Measurements from ENCODE around the gene GRWD1.
A peak's percentile ranks its signal among the peaks of the same experiment; 100 is the strongest.

GRWD1 gene

GRCh38 chr19:48398102-48398374 is 47.7 kb upstream of the GRWD1 start:
- TF ChIP-seq ZNF701 (tag by site-specific recombination; IDR thresholded peaks at IDR 0.05) (no peak), KLF8 (tag by site-specific recombination; IDR thresholded peaks at IDR 0.05) (peak; percentile 5; the same call in 1 of the 2 replicates), ZNF16 (tag by site-specific recombination; IDR thresholded peaks at IDR 0.05; ENCODE audit: low read depth) (no peak), ZNF426 (tag by site-specific recombination; IDR thresholded peaks at IDR 0.05) (no peak), TSHZ1 (tag by site-specific recombination; IDR thresholded peaks at IDR 0.05; ENCODE audit: borderline replicate concordance) (no peak), PRDM1 (tag by site-specific recombination; IDR thresholded peaks at IDR 0.05) (no peak), ZNF514 (tag by site-specific recombination; IDR thresholded peaks at IDR 0.05) (no peak), ZBTB11 (tag by site-specific recombination; conservative IDR thresholded peaks at IDR 0.05; ENCODE audit: low read depth) (peak; percentile 10; the same call in 1 of the 2 replicates), EGR2 (tag by site-specific recombination; IDR thresholded peaks at IDR 0.05; ENCODE audit: low read depth) (no peak), SETDB1 (IDR thresholded peaks at IDR 0.05; ENCODE audit: insufficient read length, low read length) (no peak), YY2 (tag by site-specific recombination; IDR thresholded peaks at IDR 0.05) (no peak), ZNF768 (tag by site-specific recombination; IDR thresholded peaks at IDR 0.05) (no peak), ZNF362 (tag by site-specific recombination; IDR thresholded peaks at IDR 0.05) (no peak), ZNF596 (tag by site-specific recombination; IDR thresholded peaks at IDR 0.05) (peak; percentile 83; the same call in 1 of the 2 replicates), PATZ1 (tag by site-specific recombination; IDR thresholded peaks at IDR 0.05) (no peak), ZNF600 (tag by site-specific recombination; IDR thresholded peaks at IDR 0.05) (peak; percentile 85), ZNF610 (tag by site-specific recombination; IDR thresholded peaks at IDR 0.05; ENCODE audit: borderline replicate concordance) (no peak), ZNF37A (tag by site-specific recombination; IDR thresholded peaks at IDR 0.05) (no peak), ZNF837 (tag by site-specific recombination; IDR thresholded peaks at IDR 0.05) (no peak), GLIS2 (tag by site-specific recombination; IDR thresholded peaks at IDR 0.05) (no peak), MYNN (tag by site-specific recombination; IDR thresholded peaks at IDR 0.05; ENCODE audit: borderline replicate concordance) (no peak), ZNF510 (tag by site-specific recombination; IDR thresholded peaks at IDR 0.05; ENCODE audit: insufficient replicate concordance) (no peak), SALL2 (tag by site-specific recombination; IDR thresholded peaks at IDR 0.05; ENCODE audit: borderline replicate concordance) (no peak)
- H3K27ac ChIP-seq (ENCODE audit: extremely low read depth, low read depth, low read length), result no peak overlapping the region
- H3K4me3 ChIP-seq (ENCODE audit: low read depth, low read length), result no peak overlapping the region
- POLR2A ChIA-PET, result no interaction called here
- no peaks in the 10 kb centered on the region for H3K36me3 ChIP-seq (ENCODE audit: control insufficient read depth in 2 of 2, insufficient read depth in 1 of 2, low read length in 2 of 2)
- no peaks in the 10 kb centered on the region for H3K9me3 ChIP-seq (ENCODE audit: control insufficient read depth, insufficient read depth, low read depth, low read length)
- CTCF ChIA-PET, result no interaction called here
- peaks cover 12% of the 10 kb centered on the region for H3K4me1 ChIP-seq (ENCODE audit: control insufficient read depth, insufficient read depth, low read length)

All from HEK293 (cell line).